GM19397 (cell line): ENCODE data around the gene EDARADD.

Experiments
- ATAC-seq: cut with Tn5 transposase; IDR thresholded peaks from one replicate; pipeline ENCODE4 v1.9.1; 2021; ENCODE audit warnings: mild to moderate bottlenecking, moderate library complexity; ENCODE audit not compliant: unreplicated experiment

EDARADD gene

DNA sequence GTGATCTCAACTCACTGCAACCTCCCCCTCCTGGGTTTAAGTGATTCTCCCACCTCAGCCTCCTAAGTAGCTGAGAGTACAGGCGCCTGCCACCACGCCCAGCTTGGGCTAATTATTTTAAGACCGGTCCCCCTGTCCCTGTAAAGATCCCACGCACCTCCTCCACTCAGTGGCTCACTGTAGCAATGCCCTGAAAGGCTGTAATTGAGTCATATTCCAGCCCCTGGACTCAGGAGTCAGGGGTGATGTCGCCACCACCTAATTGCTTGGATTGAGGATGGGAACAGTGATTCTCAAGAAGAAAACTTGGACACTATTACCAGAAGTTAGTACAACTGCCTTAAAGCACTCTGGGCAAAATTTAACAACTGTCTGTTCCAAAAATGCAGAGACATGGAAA lies 3.1 kb upstream of the EDARADD start:
- no peak for ATAC-seq

DNA sequence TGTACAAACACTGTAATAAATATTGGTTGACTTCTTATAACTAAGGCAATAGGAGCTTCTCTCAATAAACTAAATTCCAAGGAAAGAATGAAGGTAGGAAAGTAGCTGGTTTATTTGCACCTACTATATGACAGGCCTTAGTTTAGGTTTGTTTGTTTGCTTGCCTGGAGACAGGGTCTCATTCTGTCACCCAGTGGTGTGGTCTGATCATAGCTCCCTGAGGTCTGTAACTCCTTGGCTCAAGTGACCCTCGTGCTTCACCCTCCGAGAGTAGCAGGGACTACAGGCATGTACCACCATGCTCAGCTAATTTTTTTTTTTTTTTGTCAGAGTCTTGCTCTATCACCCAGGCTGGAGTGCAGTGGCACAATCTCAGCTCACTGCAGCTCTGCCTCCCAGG lies 1.9 kb upstream of the EDARADD start:
- ATAC-seq = no peak

DNA sequence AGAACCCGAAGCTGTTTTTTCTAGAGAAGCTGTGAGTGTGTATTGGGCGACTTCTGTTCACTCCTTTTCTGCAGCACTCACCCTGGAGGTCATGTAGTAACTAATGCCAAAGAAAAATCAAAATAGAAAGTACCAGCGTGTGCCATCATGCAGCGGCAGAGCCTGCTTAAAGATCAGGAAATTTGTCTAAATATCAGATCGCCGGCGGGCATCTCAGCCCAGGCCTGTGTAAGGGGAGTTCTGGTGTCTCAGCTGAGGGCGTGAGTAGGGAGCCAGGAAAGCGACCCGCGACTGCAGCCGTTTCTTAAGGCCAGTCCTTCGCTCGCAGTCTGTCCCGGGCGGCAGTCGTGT lies 768 bp downstream of the EDARADD start:
- ATAC-seq = peak; percentile 34

DNA sequence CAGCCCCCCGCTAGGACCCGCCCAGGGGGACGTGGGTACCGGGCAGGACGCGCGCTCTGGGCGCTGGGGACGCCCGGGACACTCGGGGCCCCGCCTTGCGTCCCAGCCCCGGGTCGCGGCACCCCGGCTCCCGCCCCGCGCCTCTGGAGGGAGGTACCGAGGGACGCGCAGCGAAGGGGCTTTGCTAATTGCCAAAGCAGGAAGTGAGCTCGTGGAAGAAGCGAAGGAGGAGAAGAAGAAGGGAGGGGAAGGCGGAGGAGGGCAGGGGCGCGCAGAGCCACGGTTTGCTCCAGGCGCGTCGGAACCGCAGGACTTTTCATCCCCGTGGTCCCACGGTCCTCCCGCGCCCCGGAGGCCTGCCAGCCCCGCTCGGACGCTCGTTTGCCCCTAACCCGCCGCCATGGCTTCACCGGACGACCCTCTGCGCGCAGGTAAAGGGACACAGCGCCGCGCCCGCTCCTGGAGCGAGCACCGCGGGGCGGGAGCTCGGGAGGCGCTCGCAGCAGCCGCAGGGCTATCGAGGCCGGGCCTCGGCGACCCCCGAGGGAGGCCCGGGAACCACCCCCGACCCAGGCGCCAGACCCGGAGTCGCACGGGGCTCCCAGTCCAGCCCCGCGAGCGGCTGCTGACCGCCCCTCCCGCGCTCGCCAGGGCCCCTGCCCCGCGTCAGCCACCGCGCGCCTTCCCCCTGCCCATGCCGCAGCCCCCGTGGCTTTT lies 1.3 kb downstream of the EDARADD start:
- peak; percentile 79 for ATAC-seq

DNA sequence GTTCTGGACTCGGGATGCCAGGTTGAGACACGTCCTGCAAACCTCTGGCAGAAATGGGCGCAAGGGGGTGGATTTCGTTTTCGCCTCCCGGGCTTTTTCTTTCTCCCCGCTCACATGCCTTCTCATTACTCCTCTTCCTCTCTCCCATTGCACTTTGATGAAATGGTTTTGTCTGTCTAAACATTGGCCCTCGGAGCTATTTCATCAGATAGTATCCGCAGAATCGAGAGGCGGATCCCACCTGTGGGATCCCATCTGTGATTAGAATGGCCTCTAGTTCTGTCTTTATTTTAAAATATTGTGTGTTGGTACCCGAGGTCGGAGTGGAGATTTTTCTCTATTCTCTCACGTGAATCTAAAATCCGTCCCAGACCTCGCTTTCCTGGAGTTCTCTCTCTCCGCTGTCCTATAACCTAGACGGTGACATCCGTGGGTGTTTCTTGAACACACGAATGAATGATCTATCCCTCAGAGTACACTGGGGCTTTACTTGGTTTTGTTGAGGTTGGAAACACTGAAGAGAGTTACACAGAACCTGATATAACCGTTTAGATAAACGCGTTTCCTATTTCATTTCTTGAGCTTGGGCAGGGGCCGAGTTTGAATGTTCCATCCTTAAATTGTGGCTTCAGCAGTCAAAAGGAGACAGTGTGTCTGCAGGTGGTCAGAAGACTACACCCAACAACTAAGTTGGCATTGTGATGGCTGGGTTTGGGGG lies 2.0 kb downstream of the EDARADD start:
- ATAC-seq = no peak

DNA sequence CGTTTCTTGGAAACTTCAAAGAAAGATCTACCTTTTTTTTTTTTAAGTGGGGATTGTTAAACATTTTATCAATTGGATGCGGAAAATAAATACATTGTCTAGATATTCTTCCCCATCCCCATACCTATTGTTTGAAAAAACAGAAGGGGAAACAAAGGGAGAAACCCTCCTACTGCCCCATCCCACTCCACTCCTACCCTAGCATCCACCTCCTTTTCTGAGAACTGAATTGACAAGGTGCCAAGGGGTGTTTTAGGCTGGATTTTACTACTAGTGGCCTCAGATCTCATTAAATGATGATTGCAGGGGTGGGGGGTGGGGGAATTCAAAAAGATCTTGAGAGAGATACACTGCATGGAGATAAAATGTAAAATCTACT lies 2.6 kb downstream of the EDARADD start:
- ATAC-seq = no peak

DNA sequence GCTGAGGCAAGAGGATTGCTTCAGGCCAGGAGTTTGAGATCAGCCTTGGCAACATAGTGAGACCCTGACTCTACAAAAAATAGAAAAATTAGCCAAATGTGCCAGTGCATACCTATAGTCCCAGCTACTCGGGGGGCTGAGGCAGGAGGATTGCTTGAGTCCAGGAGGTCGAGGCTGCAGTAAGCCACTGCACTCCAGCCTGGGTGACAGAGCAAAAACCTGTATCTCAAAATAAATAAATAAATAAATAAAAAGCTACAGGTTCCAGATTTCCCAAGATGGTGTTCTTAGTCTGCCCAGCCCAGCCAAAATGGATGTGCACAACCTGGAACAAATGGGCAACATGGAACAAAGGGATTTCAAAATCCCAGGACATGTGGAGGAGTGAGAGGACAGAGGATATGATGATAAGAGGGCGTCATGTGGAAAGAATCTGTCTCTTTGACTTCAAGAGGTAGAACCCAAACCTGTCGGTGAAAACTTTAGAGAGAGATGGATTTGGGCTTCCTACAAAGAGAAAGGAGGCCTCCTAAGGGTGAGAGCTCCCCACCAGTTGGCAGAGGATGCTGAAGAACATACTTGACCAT lies 3.2 kb downstream of the EDARADD start:
- no peak for ATAC-seq

DNA sequence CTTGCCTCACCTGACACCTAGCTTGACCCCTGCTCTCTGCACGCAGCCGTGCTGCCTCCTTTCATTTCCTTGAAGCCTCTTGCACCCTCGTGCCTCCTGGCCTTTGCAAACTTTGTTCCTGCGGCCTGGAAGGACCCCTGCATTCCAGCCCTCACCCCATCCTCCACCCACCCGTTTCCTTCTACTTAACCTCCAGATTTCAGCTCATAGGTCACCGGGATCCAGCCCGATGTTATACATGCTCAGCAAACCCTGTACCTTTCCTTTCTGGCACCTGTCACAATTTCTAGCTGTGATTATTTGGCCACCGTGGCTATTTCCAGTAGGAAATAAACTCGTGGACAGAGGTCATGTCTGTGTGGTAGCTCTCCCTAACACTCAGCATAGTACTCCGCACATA lies 4.5 kb downstream of the EDARADD start:
- ATAC-seq = no peak

DNA sequence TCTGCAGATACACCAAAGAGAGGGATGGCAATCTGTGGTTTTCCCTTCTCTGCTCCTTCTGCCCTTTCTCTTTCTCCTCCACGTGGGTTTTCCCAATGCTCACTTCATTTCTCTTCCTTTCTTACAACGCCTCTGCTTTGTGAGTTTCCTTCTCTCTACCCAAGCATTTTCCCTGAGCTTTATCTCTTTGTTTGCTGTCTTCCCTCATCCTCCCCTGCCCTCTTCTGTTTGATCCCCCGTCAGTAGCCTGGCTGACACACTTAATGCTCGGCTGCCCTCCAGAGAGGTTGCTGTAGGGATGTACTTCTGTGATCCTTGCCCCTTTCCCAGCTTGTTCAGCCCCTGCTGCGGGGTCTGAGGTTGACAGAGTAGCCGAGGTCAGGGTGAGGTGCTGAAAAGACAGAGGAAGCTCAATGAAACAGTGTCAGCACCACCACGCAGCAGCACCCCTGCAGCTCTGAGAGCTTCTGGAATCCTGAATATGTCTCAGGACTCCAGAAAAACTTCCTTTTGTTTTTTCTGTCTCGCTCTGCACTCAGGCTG lies 6.0 kb downstream of the EDARADD start:
- ATAC-seq = no peak

DNA sequence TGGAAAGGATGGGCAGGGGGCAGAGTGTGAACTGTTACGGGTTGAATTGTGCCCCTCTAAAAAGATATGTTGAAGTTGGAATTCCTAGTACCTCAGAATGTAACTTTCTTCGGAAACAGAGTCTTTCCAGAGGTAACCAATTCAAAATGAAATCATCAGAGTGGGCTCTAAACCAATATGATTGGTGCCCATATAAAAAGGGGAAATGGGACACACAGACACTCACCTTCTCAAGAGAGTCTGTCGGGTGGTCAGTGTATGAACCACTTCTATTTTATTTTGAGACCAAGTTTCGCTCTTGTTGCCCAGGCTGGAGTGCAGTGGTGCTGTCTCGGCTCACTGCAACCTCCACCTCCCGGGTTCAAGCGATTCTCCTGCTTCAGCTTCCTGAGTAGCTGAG lies 7.6 kb downstream of the EDARADD start:
- no peak for ATAC-seq

DNA sequence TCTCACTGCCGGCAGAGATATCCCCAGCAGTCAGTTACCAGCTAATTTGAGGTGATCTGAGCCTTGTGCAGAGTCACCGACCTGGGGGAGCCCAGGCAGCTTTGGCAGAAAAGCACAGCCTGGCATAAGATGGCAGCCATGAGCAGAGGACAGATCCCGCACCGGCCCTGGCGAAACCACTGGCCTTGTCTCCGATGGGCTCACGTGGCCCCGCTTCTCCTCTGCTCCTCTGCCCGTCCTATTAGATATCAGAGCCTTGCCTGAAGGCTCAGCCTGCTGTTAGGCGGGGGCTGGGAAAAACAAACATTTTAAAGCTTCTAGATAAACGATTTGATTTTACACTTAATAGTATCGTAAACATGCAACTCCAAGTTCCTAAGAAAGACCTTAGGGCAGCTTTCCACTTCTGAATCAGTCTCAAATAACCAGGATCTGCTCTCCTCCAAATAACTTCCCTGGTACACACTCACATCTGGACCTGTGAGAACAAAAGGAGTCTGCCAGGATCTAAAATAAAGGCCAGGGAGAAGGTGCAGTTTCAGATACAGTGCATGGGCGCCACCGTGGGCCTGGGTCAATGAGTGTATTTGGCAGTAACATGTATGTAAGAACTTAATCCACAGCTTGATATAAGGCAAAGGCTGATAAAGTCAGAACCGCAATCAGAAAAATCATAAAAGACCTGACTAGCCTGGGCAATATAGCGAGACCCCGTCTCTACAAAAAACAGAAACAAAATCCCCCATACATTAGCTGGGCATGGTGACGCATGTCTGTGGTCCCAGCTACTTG lies 10.0 kb downstream of the EDARADD start:
- ATAC-seq = no peak

DNA sequence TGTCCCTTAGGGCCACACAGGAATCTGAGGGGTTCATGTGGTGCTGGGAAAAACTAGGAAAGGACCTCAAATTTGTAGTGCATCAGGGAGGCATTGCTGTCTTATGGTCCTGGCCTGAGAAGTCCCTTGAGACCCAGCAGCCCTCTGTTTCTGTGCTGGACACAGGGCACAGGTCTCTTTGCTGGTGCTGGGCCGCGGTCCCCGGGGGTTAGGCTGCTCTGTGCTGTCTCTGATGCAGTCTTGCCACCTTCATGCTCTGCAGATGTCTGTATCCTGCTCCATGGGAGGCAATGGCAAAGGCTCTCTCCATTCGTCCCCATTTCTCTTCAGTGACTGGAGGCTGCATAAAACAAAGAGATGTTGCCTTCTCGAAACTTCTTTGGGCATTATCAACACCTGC lies 13.0 kb downstream of the EDARADD start:
- no peak for ATAC-seq

DNA sequence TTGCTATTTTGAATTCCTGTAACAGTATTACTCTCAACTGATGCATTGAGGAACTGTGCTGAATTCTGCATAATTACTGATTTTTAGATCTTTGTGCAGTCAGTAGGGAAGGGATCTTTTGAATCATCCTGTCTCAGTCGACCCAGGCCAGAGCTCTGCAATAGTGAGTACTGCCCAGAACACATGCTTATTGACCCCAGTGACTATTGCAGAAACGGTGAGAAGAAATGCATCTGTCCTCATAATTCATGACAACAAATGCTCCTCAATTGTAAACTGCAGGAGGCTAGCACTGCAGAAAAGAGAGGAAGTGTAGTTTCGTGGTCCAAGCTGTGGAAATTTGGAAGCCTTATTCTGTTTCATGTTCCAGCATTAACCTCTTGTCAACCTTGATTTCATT lies 19.6 kb downstream of the EDARADD start:
- ATAC-seq = no peak

DNA sequence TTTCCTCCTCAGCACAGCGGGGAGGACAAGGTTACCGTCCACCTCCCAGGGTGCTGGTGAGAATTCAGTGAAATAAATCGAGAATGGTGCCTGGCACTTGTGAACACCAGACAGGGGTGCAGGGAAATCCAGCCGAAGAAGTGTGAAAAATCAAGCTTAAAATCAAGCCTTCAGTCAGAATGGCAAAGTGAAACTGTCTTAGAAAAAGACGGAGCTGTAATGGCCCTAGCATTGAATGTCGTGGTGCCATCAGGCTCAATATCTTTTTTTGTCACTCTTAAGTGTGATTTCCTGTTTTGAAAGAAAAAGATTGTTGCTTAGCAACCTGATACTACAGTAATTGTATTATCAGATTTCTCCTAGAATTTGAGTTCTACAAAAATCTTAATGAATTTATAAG lies 22.1 kb downstream of the EDARADD start:
- no peak for ATAC-seq

DNA sequence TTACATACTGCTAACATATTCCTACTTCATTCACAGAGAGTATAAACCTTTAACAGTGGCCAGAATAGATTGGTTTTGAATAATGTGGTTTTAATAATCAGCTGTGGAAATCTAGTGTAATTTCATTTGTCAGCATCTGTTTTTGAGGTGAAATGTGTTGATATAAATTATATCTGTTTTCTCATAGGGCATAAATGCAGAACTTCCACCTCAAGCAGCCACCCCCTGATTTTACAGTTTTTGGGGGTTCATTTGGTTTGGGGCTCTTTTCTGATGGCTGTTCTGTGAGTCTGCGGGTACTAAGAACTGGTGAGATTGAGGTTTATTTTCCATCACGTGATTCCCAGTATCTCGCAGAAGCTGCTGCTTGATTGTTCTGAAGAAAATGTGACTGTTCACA lies 23.2 kb downstream of the EDARADD start:
- ATAC-seq = no peak

DNA sequence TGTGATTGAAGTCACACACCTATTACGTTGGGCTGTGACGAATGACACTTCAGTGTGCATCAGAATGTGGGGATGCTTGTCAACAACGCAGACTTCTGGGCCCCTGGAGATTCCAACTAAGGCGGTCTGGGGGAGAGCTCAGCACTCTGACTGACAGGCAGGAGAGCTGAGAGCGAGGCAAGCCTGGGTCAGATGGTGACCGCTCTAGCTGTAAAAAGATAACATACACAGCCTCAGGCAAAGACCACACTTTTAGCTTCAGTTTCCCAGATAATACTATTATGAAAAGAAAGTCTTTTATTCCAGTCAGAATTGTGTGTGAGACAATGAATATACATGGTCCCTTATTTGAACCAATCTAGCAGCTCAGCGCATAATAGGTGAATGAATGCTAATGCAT lies 25.4 kb downstream of the EDARADD start:
- no peak for ATAC-seq

DNA sequence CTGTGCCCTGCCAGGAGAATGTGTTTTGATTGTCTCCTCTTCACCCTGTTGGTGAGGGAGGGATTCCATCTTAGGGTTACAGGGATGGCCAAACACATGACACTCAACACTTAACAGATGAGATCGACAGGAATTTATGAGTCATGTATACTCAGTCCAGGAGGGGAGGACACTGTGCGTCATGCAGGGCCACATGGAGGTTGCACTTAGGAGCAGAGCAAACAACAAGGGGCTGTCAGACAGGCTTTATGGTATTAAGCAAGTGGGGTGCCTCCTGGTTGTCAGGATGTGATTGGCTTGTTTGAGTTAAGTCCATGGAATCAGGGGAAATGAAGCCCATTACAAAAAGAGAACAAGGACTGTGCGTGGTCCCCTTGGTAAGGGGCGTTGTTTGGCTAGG lies 26.9 kb downstream of the EDARADD start:
- ATAC-seq = no peak

DNA sequence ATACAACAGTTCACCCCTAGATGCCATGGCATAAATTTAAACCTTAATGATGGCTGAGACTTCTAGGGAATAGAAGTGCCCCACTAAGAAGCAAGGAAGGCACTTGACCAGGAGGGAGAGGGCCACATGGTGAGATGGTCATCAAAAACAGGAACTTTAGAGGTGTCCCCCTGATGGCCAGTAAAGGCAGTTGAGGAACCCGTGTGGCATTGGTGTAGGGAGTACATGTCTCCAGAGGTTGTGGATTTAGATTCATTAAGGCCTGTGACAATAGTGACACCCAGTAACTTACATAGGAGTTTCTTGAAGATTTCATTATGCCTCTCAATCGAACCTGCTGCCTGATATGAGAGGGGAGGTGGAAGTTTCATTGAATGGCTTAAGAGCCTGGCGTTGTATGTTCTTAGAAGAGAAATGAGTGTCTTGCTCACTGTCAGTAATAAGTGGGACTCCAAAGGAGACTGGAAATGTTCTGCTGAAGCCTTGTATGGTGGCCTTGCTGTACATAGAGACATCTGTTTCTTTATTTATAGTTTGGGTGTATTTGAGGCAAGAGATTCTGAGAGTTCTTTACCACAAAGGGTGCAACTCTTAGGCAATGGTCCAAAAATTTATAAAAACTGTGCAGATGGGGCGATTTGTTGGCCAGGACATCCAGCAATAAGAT lies 27.9 kb downstream of the EDARADD start:
- no peak for ATAC-seq

DNA sequence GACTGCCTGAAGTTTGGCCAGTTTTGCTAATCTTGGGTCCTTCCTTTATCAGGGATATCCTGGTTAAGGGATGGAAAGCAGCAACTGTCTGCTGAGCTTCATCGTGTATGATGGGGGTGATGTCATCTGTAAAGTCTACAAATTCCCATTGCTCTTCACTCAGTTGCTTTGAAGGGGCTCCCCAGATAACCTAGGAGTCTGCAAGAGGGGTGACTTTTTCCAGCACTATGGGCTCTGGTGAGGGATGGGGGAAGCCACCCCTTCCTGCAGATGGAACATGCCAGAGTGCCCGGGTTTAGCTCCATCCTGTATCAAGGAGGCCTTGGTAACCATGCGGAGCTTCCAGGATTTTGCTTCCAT lies 28.4 kb downstream of the EDARADD start:
- no peak for ATAC-seq

DNA sequence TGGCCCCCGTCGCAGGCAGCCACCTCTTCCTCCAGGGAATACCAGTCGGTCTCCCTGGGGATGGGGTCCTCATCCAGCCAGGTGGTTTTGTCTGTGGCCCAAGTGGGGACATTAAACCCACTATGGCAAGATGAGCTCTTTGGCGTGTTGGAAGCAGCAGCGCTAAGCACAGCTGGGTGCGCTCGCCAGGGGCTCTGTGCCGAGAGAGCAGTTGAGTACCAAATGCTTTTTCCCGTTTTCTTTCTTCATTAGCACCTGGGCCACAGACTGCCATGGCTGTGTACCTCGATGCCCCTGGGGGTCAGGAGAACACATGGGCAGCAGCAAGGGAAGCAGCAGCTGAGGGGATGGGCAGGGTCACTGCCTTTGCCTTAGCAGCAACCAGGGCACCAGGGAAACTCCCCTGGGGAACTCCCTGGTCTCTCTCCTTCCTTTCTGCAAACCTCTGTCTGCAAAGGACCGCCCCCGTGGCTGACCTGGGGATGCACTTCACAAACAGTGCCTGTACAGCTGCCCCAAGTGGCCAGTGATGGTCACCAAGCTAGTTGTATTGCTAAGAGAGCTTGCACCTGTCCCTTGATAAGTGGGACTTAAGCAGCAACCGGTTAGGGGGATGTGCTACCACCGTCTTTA lies 31.1 kb downstream of the EDARADD start:
- peak; percentile 95 for ATAC-seq

DNA sequence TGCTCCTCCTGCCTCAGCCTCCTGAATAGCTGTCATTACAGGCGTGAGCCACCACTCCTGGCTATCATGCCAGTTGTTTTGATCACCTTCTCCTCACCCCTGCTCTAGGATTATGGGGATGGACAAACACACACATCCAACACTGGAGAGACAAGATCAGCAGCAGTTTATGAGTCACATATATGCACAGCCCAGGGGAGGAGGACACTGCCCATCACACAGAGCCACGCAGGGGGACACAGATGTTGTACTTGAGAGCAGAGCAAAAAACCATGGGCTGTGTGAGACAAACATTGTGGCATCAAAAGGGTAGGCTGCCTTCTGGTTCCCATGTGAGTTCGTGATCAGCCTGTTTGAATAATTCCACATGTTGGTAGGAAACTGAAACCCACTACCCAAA lies 32.1 kb downstream of the EDARADD start:
- ATAC-seq = no peak
